Fibroblast of villous mesenchyme (primary cell): Measurements from ENCODE around the gene GPRIN2. TPM values are rescaled to one million over a fixed set of nuclear protein-coding genes. Genes with fewer than 3 reads are reported as not detected.

Source experiments
- DNase-seq: peaks from one replicate; pipeline ENCODE4 v3.0.0-alpha.2; 2010; ENCODE audit warnings: low read depth
- H3K4me3 ChIP-seq: 2 replicates; pipeline ENCODE4 v1.5.1; 2011; ENCODE audit warnings: low read depth, mild to moderate bottlenecking, low read length
- CTCF ChIP-seq: IDR thresholded peaks from 2 replicates; pipeline ENCODE4 v1.5.1; 2012; ENCODE audit warnings: low read depth, mild to moderate bottlenecking, low read length; ENCODE audit not compliant: insufficient read depth
- total RNA-seq: library from RNA; depleted of rRNA; stranded (reverse); fragments of >200 nt; gene quantifications from 2 replicates; pipeline ENCODE4 v1.2.3, GENCODE V29; 2012

GPRIN2 gene
- total RNA-seq, 1 donor: not detected

DNA sequence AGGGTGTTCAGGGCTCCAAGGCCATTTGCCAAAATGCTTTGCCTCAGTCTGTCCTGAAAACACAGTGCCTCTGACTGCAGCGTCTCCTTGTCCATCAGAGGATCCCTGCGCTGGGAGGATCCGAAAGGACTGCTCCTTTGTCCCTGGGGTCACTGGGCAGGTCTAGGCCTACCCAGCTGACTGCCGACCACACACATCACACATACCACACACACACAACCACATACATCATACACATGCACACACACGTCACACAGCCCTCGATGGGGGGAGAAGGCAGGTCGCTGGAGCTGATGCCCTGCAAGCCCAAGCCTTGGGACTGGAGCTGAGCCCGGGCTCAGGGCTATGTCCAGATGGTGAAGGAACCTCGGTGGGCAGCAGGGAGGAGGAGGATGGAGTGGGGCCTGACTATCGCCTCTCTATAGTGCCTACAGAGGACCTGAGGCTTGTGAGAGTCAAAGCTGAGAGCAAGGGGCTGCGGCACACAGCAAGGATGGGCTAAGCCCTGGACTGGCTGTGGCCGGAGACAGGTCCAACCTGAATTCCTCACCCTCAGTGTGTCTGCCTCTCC, 29.1 kb downstream of the GPRIN2 start:
- TF ChIP-seq CTCF: no peak
- no peak overlapping the region for H3K4me3 ChIP-seq
- DNase-seq: no peak

DNA sequence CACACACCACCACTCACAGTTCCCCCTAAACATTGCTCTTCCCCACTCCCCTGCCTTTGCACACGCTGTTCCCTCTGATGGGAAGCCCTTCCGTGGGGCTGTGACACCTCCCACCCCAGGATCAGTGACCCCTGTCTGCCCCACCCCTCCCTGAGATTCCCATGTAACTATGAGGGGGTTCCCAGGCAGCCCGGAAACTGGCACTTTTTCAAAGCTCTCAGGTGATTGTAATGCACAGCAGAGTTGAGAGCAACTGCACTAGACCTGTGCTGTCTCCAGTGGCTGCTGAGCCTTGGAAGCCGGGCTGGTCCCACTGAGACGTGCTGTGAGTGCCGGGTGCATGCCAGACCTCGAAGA, 29.8 kb downstream of the GPRIN2 start:
- H3K4me3 ChIP-seq: no peak overlapping the region
- no peak for DNase-seq
- TF ChIP-seq CTCF: no peak

- TF ChIP-seq CTCF: no peak
- no peak for DNase-seq
- no peak overlapping the region for H3K4me3 ChIP-seq
Measured at GRCh38 chr10:46525824-46526681, 30.4 kb downstream of the GPRIN2 start.

- H3K4me3 ChIP-seq: no peak overlapping the region
- peak; percentile 73 for DNase-seq
- TF ChIP-seq CTCF: no peak
Measured at GRCh38 chr10:46525177-46525823, 31.2 kb downstream of the GPRIN2 start.

DNA sequence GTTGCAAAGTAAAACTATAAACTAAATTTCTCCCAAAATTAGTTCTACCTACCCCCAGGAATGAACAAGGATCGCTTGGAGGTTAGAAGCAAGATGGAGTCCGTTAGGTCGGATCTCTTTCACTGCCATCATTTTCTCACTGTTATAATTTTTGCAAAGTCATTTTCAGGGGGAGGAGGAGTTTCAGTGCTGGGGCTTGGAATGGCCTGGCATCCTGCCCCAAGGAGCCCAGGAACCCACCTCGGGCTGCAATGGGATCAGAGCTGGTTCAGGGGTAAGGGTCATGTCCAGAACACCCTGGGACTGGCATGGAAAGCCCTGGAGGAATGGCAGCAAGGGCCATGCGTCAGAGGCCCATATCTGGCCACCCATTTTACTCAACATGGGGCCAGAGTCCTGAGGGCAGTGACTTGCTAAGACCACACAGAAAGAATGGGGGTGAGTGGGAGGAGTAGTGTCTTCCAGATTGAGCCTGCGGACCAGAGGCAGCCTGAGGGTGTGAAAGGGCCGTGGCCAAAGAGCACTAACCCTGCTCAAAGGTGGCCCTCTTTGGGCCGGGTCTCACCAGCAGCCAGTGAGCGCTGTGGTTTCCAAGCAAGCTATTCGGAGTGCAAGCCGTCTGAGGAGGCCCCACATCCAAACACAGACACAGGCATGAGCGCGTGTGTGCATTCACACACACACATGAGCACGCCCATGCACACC, 31.8 kb downstream of the GPRIN2 start:
- peak; percentile 46 for DNase-seq
- no peak overlapping the region for H3K4me3 ChIP-seq
- no peak for TF ChIP-seq CTCF

GRCh38 chr10:46523962-46524471, 32.4 kb downstream of the GPRIN2 start:
- no peak for TF ChIP-seq CTCF
- H3K4me3 ChIP-seq: no peak overlapping the region
- DNase-seq: peak; percentile 83
